Measurements from ENCODE around the gene RHEB.

Gene RHEB

GRCh38 chr7:151501676-151502075 is 18.0 kb downstream of the RHEB start:
- DNase-seq: no peak

- DNase-seq: no peak
Measured at GRCh38 chr7:151498495-151498894, 21.2 kb downstream of the RHEB start.

- DNase-seq: no peak
Measured at GRCh38 chr7:151497306-151497871, 22.3 kb downstream of the RHEB start.

- DNase-seq: no peak
Measured at GRCh38 chr7:151495360-151495759, 24.3 kb downstream of the RHEB start.

- DNase-seq: no peak
Measured at GRCh38 chr7:151494298-151495284, 25.1 kb downstream of the RHEB start.

GRCh38 chr7:151493083-151493482 is 26.6 kb downstream of the RHEB start:
- DNase-seq: no peak

- no peak for DNase-seq
Measured at GRCh38 chr7:151491859-151492258, 27.8 kb downstream of the RHEB start.

- no peak for DNase-seq
Measured at GRCh38 chr7:151490456-151491105, 29.1 kb downstream of the RHEB start.

- no peak for DNase-seq
Measured at GRCh38 chr7:151489498-151489897, 30.2 kb downstream of the RHEB start.

- no peak for DNase-seq
Measured at GRCh38 chr7:151488096-151488495, 31.6 kb downstream of the RHEB start.

- no peak for DNase-seq
Measured at GRCh38 chr7:151487228-151487627, 32.5 kb downstream of the RHEB start.

- no peak for DNase-seq
Measured at GRCh38 chr7:151486074-151486473, 33.6 kb downstream of the RHEB start.

GRCh38 chr7:151484971-151485707 is 34.6 kb downstream of the RHEB start:
- DNase-seq: no peak

- no peak for DNase-seq
Measured at GRCh38 chr7:151483711-151483983, 36.0 kb downstream of the RHEB start.

GRCh38 chr7:151482883-151483710 is 36.6 kb downstream of the RHEB start:
- no peak for DNase-seq

- DNase-seq: no peak
Measured at GRCh38 chr7:151481650-151482505, 37.8 kb downstream of the RHEB start.

- no peak for DNase-seq
Measured at GRCh38 chr7:151477867-151478266, 41.8 kb downstream of the RHEB start.

GRCh38 chr7:151472644-151473380 is 46.9 kb downstream of the RHEB start:
- DNase-seq: no peak

- no peak for DNase-seq
Measured at GRCh38 chr7:151470711-151471110, 49.0 kb downstream of the RHEB start.

GRCh38 chr7:151469281-151469680 is 50.4 kb downstream of the RHEB start:
- no peak for DNase-seq
